Measurements from ENCODE around the gene CAMK1G.

DNA sequence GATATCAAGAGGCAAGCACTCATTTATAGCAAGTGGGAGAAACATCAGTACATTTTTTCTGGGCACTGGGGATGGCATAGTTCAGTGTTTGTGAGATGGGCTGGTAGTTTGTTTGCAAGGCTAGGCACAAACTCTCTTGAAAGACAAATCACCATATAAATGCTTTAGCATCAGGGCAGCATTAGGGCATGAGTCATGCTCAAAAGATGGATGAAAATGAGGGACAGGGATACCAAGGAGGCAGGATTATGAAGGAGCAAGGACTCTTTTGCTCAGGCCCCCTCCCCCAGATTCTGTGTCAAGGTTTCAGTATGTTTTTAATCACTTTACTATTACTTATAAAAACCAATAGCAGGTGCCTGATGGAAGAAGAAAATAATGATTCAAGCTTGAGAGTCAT is 43.9 kb upstream of the CAMK1G start:
- TF ChIP-seq, protein P1, sequence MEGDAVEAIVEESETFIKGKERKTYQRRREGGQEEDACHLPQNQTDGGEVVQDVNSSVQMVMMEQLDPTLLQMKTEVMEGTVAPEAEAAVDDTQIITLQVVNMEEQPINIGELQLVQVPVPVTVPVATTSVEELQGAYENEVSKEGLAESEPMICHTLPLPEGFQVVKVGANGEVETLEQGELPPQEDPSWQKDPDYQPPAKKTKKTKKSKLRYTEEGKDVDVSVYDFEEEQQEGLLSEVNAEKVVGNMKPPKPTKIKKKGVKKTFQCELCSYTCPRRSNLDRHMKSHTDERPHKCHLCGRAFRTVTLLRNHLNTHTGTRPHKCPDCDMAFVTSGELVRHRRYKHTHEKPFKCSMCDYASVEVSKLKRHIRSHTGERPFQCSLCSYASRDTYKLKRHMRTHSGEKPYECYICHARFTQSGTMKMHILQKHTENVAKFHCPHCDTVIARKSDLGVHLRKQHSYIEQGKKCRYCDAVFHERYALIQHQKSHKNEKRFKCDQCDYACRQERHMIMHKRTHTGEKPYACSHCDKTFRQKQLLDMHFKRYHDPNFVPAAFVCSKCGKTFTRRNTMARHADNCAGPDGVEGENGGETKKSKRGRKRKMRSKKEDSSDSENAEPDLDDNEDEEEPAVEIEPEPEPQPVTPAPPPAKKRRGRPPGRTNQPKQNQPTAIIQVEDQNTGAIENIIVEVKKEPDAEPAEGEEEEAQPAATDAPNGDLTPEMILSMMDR (conservative IDR thresholded peaks at IDR 0.05; ENCODE audit: low read depth in 2 of 2), result no peak
- TF ChIP-seq EZH2 (IDR thresholded peaks at IDR 0.05; ENCODE audit: low read depth, unreplicated experiment), result no peak
- no peak for TF ChIP-seq NANOG (IDR thresholded peaks at IDR 0.05; ENCODE audit: borderline replicate concordance)
- TF ChIP-seq, protein P2, sequence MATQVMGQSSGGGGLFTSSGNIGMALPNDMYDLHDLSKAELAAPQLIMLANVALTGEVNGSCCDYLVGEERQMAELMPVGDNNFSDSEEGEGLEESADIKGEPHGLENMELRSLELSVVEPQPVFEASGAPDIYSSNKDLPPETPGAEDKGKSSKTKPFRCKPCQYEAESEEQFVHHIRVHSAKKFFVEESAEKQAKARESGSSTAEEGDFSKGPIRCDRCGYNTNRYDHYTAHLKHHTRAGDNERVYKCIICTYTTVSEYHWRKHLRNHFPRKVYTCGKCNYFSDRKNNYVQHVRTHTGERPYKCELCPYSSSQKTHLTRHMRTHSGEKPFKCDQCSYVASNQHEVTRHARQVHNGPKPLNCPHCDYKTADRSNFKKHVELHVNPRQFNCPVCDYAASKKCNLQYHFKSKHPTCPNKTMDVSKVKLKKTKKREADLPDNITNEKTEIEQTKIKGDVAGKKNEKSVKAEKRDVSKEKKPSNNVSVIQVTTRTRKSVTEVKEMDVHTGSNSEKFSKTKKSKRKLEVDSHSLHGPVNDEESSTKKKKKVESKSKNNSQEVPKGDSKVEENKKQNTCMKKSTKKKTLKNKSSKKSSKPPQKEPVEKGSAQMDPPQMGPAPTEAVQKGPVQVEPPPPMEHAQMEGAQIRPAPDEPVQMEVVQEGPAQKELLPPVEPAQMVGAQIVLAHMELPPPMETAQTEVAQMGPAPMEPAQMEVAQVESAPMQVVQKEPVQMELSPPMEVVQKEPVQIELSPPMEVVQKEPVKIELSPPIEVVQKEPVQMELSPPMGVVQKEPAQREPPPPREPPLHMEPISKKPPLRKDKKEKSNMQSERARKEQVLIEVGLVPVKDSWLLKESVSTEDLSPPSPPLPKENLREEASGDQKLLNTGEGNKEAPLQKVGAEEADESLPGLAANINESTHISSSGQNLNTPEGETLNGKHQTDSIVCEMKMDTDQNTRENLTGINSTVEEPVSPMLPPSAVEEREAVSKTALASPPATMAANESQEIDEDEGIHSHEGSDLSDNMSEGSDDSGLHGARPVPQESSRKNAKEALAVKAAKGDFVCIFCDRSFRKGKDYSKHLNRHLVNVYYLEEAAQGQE (IDR thresholded peaks at IDR 0.05; ENCODE audit: unreplicated experiment), result no peak
- no peak for TF ChIP-seq EZH2phosphoT487 (IDR thresholded peaks at IDR 0.05; ENCODE audit: unreplicated experiment)
- no peak for TF ChIP-seq POLR2AphosphoS5 (IDR thresholded peaks at IDR 0.05; ENCODE audit: low read depth)
- TF ChIP-seq JUNB (IDR thresholded peaks at IDR 0.05; ENCODE audit: unreplicated experiment), result no peak
- no peak for TF ChIP-seq STAT1 (IDR thresholded peaks at IDR 0.05; ENCODE audit: unreplicated experiment)
